Measurements from ENCODE around the gene PDZD7.
A peak's percentile ranks its signal among the peaks of the same experiment; 100 is the strongest.

PDZD7 gene

GRCh38 chr10:101050208-101051069 lies 19.5 kb upstream of the PDZD7 start:
- H3K27me3 Mint-ChIP-seq = peaks cover 20% of the 10 kb centered on the region
- no peaks in the 10 kb centered on the region for H3K36me3 Mint-ChIP-seq
- no peaks in the 10 kb centered on the region for H3K9me3 Mint-ChIP-seq (ENCODE audit: low read depth)
- no peak overlapping the region for H3K27ac Mint-ChIP-seq
- H3K4me1 Mint-ChIP-seq (ENCODE audit: low read depth) = peaks cover 9% of the 10 kb centered on the region
- no peak overlapping the region for H3K4me3 Mint-ChIP-seq

DNA sequence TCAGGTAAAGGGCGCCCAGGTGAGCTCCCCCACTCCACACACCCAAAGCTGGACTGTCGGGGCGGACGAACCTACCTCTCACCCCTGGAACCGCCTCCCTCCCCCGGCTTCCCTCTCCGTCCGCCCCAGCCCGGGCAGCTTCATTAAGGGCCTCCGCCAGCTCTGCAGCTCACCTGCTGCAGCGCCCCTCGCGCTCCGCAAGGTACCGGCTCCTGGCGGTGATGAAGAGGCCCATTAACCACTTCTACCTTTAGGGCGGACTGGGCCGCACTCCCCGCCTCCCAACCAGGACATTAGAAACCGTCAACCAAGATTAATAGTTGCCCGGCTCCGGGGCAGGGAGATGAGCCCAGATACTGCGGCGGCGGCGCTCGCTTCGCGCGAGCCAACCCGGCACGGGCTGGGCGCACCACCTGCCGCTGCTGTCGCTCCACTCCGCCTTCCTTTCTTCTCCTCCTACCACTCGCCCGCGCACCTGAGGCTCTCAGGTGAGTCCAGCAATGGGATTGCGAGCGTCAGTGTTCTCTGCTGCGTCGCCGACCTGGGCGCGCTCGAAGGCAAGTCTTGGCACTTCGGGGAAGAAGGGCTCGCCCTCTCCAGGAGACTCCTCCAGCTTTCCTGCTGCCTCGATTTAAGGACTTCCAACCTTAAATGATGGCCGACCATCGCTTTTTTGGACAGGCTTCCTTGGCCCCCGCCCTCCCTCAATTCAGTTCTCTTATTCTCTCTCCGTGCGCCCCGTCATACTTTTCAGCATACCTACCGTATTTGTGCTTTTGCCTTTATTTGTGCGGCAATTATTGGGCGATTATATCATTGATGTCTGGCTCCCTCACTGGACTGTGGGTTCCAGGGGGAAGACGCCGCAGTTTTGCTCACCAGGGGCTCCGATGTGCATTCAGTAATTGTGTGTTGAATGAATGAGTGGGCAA lies 17.3 kb upstream of the PDZD7 start:
- Mint-ChIP-seq H3K27ac (no peak overlapping the region), H3K27me3 (peaks cover 19% of the 10 kb centered on the region), H3K36me3 (no peaks in the 10 kb centered on the region), H3K9me3 (ENCODE audit: low read depth) (no peaks in the 10 kb centered on the region), H3K4me3 (no peak overlapping the region), H3K4me1 (ENCODE audit: low read depth) (peaks cover 12% of the 10 kb centered on the region)

DNA sequence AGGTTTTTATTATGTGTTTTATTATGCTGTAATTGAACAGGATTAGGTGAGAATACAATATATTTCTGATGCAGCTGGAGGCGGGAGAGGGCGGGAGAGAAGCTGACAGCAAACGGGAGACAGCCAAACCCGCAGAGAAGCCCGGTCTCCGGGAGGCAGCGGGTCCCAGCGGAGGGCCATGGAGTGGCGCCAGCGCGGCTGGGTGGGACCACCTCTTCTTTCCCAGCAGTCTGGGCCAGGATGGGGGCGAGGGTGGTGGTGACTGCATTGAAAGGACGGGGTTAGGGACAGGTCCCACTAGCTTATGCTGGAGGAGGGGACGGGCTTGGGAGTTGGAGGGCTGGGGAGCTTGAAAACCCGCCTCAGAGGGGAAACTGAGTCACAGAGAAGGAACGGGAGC lies 16.3 kb upstream of the PDZD7 start:
- no peaks in the 10 kb centered on the region for H3K9me3 Mint-ChIP-seq (ENCODE audit: low read depth)
- no peak overlapping the region for H3K27ac Mint-ChIP-seq
- peaks cover 20% of the 10 kb centered on the region for H3K4me1 Mint-ChIP-seq (ENCODE audit: low read depth)
- no peak overlapping the region for H3K4me3 Mint-ChIP-seq
- no peaks in the 10 kb centered on the region for H3K36me3 Mint-ChIP-seq
- H3K27me3 Mint-ChIP-seq = peaks cover 19% of the 10 kb centered on the region

DNA sequence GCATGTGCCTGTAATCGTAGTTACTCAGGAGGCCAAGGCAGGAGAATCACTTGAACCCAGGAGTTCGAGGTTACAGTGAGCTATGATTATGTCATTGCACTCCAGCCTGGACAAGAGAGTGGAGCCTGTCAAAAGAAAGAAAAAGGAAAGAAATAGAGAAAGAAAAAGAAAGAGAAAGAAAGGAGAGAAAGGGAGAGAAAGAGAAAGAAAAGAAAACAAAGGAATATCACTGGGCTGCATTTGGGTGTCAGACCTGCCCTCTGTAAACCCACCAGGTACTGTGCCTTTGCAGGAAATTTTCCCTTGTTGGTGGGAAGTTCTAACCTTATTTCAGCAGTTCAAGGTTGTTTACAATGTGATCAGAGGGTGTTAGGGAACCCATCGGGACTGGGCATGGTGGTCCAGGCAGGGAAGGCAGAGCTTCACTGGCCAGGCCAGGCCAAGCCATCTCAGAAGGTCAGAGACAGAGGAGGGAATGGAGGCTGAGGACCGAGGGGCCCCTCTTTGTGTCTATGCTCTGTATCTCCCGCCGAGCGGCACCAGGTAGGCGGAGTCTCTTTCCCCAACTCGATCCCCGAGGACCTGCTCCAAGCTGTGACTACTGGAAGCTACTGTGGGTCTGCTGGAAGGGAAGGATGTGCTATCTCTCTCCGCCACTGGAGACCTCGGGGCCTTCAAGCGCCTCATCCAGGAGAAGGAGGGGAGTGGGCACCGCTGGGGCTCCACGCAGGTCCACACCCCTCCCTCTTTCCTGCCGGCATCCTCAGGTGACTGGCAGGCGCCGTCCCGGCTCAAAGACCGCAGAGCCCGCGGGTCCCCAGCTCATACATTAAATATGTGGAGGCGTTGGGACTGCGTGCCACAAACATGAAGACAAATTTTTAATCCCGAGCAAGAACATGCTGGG lies 15.7 kb upstream of the PDZD7 start:
- peaks cover 19% of the 10 kb centered on the region for H3K27me3 Mint-ChIP-seq
- no peak overlapping the region for H3K4me3 Mint-ChIP-seq
- no peaks in the 10 kb centered on the region for H3K9me3 Mint-ChIP-seq (ENCODE audit: low read depth)
- H3K27ac Mint-ChIP-seq = no peak overlapping the region
- no peaks in the 10 kb centered on the region for H3K36me3 Mint-ChIP-seq
- peaks cover 24% of the 10 kb centered on the region for H3K4me1 Mint-ChIP-seq (ENCODE audit: low read depth)

- Mint-ChIP-seq H3K27me3 (peaks cover 14% of the 10 kb centered on the region), H3K9me3 (ENCODE audit: low read depth) (no peaks in the 10 kb centered on the region), H3K27ac (no peak overlapping the region), H3K4me1 (ENCODE audit: low read depth) (peaks cover 23% of the 10 kb centered on the region), H3K4me3 (no peak overlapping the region), H3K36me3 (no peaks in the 10 kb centered on the region)
Measured at GRCh38 chr10:101044117-101044516, 13.2 kb upstream of the PDZD7 start.

- Mint-ChIP-seq H3K36me3 (no peaks in the 10 kb centered on the region), H3K9me3 (ENCODE audit: low read depth) (no peaks in the 10 kb centered on the region), H3K4me3 (peak overlapping the region; percentile 94), H3K27me3 (peaks cover 8% of the 10 kb centered on the region), H3K4me1 (ENCODE audit: low read depth) (peaks cover 20% of the 10 kb centered on the region), H3K27ac (no peak overlapping the region)
Measured at GRCh38 chr10:101043363-101043707, 12.4 kb upstream of the PDZD7 start.

DNA sequence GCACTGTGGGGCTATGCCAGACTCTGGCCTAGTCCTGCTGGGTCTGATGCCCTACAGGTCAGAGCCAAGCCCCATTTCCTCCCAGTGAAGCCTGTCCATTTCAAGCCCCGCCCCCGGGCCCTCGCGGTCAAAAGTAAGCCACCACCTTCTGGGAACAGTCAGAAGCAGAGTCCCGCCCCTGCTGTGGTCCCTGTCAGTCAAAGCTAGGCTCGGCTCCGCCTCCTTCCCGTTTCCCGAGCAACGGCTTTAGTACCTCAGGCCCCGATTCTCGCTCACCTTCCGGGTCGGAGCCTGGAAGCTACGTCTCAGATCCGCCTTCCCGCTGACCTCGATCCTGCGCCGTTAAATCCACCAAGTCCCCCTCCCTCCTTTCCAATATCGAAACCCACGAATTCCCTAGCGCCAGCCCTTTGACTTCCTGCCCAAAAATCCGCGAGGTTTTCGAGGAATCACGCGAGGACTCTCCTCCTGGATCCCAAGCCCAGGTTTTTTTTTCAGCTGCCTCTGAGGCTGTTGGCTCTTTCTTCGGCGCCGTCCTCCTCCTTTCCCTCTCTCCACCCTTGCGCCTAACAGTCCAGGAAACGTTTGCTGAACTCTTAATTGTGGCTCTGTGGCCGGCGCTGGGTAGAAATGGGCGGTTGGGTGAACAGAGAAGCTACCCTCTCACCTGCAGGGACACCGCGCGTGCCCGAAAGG lies 11.9 kb upstream of the PDZD7 start:
- no peaks in the 10 kb centered on the region for H3K9me3 Mint-ChIP-seq (ENCODE audit: low read depth)
- peak overlapping the region; percentile 86 for H3K27ac Mint-ChIP-seq
- peaks cover 19% of the 10 kb centered on the region for H3K4me1 Mint-ChIP-seq (ENCODE audit: low read depth)
- H3K27me3 Mint-ChIP-seq = peaks cover 6% of the 10 kb centered on the region
- H3K4me3 Mint-ChIP-seq = peak overlapping the region; percentile 94
- no peaks in the 10 kb centered on the region for H3K36me3 Mint-ChIP-seq

- H3K4me1 Mint-ChIP-seq (ENCODE audit: low read depth) = peaks cover 19% of the 10 kb centered on the region
- H3K9me3 Mint-ChIP-seq (ENCODE audit: low read depth) = no peaks in the 10 kb centered on the region
- no peak overlapping the region for H3K27ac Mint-ChIP-seq
- peaks cover 6% of the 10 kb centered on the region for H3K27me3 Mint-ChIP-seq
- peak overlapping the region; percentile 94 for H3K4me3 Mint-ChIP-seq
- H3K36me3 Mint-ChIP-seq = no peaks in the 10 kb centered on the region
Measured at GRCh38 chr10:101042118-101042517, 11.2 kb upstream of the PDZD7 start.

GRCh38 chr10:101041252-101041761 lies 10.4 kb upstream of the PDZD7 start:
- H3K9me3 Mint-ChIP-seq (ENCODE audit: low read depth) = no peaks in the 10 kb centered on the region
- no peak overlapping the region for H3K27ac Mint-ChIP-seq
- no peak overlapping the region for H3K4me3 Mint-ChIP-seq
- H3K36me3 Mint-ChIP-seq = no peaks in the 10 kb centered on the region
- H3K4me1 Mint-ChIP-seq (ENCODE audit: low read depth) = peaks cover 19% of the 10 kb centered on the region
- H3K27me3 Mint-ChIP-seq = peaks cover 1% of the 10 kb centered on the region

DNA sequence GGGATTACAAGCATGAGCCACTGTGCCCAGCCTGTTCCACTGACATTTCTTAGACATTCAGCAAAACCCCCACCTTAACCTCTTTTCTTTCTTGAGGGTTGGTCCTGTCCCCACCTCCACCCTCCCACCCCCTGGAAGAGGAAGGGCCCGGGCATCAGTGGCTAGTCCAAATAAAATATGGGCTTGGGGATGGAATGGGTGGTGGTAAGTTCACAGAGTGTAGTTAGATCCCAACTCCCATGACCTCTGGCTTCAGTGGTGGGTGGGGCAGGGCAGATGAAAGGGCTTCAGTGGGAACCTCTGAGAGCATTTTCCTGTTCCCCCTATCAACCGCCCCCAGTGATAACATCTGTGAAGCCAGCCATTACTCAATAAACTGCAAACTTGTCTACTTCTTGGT lies 9.9 kb upstream of the PDZD7 start:
- Mint-ChIP-seq H3K36me3 (no peaks in the 10 kb centered on the region), H3K4me1 (ENCODE audit: low read depth) (peaks cover 19% of the 10 kb centered on the region), H3K27ac (no peak overlapping the region), H3K27me3 (no peaks in the 10 kb centered on the region), H3K9me3 (ENCODE audit: low read depth) (no peaks in the 10 kb centered on the region), H3K4me3 (no peak overlapping the region)

DNA sequence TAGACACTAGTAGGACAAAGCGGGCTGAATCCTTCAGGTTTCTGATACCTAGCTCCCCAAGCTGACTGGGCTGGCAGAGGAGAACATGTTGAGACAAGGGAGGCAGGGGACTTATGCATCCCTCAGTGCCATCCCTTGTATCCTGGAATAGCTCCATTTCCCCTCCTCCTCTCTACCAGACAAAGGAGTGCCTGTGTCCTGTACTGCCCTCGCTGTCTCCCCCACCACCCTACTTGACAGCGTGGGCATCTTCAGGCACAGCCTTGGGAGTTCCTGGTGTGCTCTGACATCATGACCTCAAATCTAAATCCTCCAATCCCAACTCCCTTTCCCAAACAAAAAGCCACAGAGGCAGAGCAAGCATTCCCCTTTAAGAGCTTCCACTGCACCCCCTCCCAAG lies 9.1 kb upstream of the PDZD7 start:
- H3K36me3 Mint-ChIP-seq = no peaks in the 10 kb centered on the region
- peaks cover 19% of the 10 kb centered on the region for H3K4me1 Mint-ChIP-seq (ENCODE audit: low read depth)
- no peaks in the 10 kb centered on the region for H3K9me3 Mint-ChIP-seq (ENCODE audit: low read depth)
- no peak overlapping the region for H3K4me3 Mint-ChIP-seq
- H3K27me3 Mint-ChIP-seq = no peaks in the 10 kb centered on the region
- H3K27ac Mint-ChIP-seq = no peak overlapping the region

DNA sequence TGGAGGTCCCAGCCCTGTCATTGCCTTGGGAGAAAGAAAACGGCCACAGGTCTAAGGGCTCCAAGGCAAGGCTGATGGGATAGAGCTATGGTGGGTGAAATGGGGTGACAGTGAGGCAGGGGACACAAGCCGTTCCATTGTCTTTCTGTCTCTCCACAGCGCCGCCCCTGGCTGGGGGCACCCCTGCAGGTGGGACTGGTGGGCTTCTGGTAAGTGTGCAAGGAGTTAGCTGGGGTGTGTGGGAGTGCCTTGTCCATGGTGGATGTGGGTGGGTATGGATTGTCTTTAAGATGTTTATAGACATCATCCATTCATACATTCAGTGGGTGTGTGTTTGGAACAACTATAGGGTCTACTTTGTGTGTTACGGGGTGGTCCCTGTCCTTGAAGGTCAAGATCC lies 7.6 kb upstream of the PDZD7 start:
- Mint-ChIP-seq H3K27me3 (no peaks in the 10 kb centered on the region), H3K4me3 (no peak overlapping the region), H3K27ac (no peak overlapping the region), H3K36me3 (no peaks in the 10 kb centered on the region), H3K4me1 (ENCODE audit: low read depth) (peaks cover 23% of the 10 kb centered on the region), H3K9me3 (ENCODE audit: low read depth) (no peaks in the 10 kb centered on the region)

DNA sequence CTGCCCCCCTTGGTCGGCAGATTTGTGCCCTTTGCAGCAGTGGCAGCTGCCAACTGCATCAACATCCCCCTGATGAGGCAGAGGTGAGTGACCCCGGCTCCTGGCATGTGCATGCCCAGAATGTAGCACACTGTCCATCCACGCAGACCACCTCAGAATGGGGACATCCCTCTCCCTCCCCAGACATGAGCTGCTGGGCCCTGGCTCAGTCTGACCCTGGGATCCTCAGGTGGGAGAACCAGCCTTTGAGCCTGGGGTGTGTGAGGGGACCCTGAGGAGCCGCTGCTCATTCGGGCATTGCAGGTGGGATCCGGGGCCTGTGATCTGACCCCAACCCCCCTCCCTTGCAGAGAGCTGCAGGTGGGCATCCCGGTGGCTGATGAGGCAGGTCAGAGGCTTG lies 5.8 kb upstream of the PDZD7 start:
- no peak overlapping the region for H3K27ac Mint-ChIP-seq
- no peaks in the 10 kb centered on the region for H3K9me3 Mint-ChIP-seq (ENCODE audit: low read depth)
- no peaks in the 10 kb centered on the region for H3K27me3 Mint-ChIP-seq
- no peaks in the 10 kb centered on the region for H3K36me3 Mint-ChIP-seq
- H3K4me1 Mint-ChIP-seq (ENCODE audit: low read depth) = peaks cover 21% of the 10 kb centered on the region
- no peak overlapping the region for H3K4me3 Mint-ChIP-seq
